Hypothalamus (tissue), 51 donors: ENCODE results near the gene FBN1.

Experiments used
- DNase-seq, 51 donors: peaks; one replicate each; lab custom pipeline; 2025; lab: John Stamatoyannopoulos, UW

Gene FBN1

DNA sequence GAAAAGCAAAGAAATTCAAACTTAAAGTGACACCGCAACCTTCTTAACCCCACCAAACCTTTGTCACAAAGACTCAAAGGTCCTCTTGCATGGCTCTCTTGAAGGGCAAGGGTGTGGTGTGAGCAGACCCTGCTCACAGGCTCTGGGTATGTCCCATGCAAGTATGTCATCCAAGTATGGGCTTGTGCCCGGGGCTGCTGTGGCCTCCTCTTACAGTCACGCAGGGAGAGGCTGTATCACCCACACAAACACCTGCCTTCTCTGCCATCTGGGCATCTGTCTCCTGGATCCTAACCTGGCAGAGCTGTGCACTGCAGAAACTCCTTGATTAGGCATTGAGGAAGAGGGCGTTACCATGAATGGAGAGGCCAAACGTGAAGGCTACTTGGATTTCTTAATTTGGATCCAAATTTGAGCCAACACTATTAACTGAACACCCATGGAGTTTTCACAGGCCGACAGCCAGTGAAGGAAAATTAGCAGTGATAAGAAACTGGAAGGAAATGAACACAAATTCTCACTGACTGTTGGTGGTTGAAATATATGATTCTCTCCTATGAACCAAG, 167.6 kb downstream of the FBN1 start:
- DNase-seq, result peak in 1 of 51 donors; percentile 16

DNA sequence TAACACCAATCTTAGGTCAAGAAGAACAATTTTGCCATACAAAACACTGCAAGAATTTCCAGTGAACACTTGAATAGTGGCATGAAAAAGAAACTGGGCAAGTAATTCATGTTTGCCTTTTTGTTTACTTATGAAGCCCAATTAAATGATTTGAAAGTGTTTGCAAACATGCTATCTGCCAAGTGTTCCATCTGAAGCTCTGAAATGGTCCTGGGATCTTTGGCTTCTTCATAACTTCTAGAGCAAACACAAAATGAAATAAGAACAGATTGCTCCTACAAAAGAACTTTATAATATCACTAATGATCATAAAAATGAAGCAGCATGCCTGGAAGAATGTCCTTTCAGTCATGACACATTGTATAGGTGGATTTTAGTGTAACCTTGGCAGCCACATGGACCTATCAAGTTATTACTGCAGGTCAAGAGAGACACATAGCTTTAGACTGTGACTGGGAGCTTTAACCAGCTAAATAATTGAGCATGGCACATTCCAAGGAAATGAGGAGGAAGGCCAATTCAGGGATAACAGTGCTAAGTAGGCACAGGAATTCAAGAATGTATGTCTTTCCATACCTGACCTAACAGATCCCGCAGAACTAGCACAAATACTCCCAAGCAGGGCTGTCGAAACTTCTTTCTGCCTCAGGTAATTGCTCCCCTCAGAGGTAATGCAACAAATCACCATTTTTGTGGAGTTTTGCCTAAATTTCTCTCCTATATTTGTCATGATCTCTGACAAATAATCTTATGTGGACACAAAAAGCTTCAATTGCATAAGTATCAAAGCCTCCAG, 169.7 kb downstream of the FBN1 start:
- DNase-seq, result no peak

DNA sequence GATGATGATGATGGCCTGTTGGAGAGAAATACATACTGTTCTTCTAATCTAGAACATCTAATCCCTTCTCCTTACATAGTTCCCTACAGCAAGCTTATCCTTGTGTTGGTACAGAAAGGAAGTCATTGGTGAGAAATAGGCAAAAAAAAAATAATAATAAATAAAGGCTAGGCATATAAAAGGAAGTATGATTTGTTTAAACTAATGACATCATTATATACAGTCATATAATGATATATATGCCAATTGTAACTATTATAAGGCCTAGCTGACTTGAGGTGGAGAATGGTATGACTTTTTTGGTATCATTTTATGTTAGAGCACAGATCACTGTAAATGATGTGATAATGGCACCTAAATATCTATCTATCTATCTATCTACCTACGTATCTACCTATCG, 171.8 kb downstream of the FBN1 start:
- no peak for DNase-seq

DNA sequence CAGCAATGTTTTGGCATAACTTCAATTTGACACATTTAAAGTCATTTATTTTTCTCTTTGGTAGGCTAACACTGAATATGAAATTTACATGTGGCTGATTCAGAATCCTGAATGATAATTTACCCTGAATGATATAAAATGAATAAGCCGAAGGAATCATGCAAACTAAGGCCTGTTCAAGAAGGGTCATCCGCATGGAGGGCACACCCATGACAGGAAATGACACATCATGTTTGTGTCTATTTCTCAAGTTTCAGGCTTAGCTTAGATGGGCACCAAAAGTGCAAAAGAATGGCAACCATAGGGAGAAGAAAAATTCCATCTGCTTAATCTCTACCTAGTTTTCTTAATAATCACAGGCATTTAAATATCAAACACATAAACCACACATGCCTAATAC, 172.8 kb downstream of the FBN1 start:
- no peak for DNase-seq

DNA sequence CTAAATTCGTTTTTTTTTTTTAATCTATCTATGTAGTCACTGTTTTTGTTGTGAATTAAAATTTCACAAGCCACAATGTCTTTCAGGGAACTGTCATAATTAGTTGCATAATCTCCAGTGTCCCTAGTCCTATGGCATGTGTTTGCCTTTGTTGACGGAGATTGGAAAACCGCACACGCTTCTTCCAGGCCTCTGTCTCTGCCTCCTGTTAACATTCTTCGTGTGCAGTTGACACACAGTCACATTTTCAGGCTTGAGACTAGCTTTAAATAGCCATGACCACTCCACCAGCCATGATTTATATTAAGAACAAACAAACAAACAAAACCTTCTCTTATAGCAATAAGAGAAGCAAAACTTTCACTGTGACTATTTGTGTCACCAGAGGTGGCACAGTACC, 174.4 kb downstream of the FBN1 start:
- DNase-seq, result no peak

DNA sequence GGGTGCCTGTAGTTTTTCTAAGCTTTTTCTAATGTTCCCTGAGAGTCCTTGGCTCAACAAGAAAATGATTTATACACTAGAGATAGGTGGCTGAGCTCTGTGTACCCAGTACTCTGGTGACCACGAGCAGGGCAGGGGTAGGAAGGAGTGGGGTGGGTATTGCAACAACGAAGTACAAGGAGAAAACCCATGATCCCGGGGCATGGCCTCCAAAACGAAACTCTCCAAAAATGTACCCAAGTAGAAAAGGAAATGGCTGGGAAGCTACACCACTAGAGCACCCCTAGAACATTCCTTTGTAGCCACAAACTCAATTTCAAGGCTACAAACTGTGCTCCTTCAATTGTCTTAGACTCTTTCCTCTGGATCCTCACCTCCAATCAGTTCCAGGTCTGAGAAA, 175.4 kb downstream of the FBN1 start:
- no peak for DNase-seq

DNA sequence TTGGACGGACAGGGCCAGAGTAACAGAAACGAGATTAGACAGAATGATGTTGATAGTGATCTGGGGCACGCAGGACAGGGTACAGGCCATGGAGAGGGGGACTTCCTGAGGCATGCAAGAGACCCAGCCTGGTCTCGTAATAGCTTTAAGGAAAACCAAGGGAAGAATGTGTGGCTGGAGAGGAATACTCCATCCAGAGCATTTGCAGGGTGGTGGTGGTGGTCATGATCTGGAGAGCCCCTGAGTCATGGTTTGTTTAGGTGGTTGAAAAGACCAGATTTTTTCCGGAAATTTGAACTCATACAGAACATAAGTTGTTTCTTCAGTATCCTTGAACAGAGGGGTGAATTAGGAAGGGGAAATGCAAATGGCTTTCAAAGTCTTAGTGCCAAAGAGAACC, 175.8 kb downstream of the FBN1 start:
- no peak for DNase-seq

DNA sequence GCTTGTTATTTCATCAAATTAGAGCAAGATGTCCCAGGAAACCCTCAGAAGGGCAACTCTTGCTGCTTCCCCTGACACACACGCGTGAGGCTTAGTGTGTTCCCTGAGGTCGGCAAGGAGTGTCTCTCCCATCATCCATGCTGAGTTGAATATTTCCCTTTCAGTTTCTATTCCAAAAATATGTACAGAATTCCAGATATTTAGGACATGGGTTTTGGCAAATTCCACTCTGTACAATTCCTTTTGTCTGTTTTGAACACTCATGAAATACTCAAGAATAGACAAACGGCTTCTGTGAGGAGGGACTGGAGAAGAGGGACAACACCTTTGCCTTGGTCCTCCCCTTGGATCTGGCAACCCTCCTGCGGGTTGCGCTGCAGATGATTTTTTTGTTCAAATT, 176.2 kb downstream of the FBN1 start:
- no peak for DNase-seq

DNA sequence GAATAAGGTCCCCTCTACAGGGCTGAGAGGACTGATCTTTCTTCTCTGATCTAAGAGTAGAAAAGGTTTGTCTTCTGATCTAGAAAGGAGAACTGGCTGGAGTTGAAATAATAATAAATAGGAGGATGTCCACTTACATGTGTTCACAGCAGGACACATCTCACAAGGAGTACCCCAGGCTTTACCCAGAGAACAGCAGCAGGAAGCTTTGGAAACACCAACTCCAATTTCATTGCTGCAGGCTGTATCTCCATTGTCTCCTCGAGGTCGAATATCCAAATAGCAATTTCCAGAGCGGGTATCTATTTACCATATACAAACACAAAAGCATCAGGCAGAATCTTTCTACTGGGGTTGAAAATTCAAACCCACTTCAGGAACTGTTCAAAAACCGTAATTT, 177.7 kb downstream of the FBN1 start:
- DNase-seq, result no peak

DNA sequence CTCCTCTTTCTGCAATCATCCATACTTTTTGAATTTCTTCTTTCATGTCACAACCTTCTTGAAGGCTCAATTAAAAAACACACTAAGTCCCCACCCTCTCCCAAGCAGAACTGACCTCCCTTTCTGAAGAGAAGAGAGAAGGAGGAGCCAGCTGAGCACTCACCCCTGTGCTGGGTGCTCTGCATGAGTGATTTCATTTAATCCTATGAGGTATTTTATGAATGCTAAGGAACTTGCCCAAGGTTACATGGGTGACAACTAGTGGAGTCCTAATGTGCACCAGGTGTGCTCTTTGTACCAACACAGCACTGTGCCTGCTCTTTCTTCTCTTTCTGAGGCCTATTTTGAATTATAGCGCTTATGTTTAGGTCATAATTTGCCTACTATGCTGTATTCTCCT, 178.7 kb downstream of the FBN1 start:
- DNase-seq, result no peak

DNA sequence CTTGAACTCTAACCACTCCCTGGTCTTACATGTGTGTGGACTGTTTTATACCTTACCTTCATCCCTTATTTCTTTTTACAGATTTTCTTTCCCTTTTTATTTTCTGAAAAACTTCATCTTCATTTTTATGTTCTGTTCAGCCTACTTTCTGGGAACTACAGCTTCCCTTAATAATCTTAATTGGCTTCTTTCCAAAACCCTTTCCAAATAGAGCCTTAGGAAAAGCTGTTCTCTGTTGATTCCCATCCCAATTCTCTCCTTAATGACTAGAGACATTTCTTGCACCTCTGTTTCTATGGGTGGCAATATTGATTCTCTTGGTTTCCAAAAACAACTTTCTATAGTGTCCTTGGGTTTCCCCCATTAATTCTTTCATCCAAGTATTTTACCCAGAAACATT, 179.4 kb downstream of the FBN1 start:
- no peak for DNase-seq

DNA sequence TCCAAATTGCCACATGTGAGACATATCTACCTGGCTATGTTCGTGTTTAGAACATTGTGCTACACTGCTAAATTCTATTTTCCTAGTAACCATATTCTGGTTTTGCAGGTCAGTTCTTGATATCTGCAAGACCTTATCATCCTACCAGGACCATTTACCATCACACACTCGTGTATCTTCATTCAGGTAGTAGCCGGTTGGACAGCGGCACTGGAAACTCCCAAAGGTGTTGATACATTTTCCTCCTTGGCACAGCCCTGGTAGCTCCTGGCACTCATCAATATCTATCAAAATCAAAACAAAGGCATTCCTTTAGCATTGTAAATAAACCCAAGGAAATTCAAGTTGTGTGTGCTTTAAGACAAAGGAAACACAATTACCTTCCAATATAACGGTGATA, 180.1 kb downstream of the FBN1 start:
- DNase-seq, result no peak

DNA sequence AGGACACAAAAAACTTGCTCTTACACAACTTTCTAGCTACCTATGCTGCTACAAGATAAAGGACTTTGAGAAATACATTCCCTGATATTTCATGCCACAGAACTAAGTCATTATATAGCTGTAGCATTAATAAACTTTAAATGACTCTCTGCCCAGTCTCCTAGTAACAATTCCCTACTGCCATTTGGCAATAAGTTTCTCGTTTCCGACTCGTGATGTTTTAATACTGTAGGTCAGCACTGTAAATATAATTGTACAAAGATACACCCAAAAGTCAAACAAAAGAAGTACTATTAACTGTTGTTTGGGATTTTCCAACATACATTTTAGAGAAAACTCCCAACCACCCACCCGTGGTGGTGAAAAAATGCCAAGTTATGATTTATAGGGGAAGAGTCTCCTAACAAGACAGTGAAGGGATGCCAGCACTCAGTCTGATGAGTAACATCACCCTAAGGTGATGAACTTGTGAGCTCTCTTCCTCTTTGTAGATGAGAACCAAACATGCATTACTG, 182.1 kb downstream of the FBN1 start:
- no peak for DNase-seq

DNA sequence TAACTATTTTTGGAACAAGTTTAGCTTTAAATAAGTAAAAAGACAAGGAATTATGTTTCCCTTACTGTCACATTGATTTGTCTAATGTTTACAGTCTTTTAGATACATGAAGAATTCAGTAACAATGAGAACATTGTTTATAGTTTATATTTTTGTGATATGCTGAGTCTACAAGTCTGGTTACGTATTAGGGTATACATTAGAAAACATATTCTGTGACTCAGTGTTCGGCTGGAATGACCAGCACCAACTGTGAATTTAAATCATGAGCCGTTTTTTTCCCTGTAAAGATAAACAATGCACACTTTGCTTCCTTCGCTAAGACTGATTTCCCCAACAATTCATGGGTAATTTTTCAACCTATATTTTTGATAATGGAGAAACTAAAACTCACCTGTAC, 182.8 kb downstream of the FBN1 start:
- DNase-seq, result no peak

DNA sequence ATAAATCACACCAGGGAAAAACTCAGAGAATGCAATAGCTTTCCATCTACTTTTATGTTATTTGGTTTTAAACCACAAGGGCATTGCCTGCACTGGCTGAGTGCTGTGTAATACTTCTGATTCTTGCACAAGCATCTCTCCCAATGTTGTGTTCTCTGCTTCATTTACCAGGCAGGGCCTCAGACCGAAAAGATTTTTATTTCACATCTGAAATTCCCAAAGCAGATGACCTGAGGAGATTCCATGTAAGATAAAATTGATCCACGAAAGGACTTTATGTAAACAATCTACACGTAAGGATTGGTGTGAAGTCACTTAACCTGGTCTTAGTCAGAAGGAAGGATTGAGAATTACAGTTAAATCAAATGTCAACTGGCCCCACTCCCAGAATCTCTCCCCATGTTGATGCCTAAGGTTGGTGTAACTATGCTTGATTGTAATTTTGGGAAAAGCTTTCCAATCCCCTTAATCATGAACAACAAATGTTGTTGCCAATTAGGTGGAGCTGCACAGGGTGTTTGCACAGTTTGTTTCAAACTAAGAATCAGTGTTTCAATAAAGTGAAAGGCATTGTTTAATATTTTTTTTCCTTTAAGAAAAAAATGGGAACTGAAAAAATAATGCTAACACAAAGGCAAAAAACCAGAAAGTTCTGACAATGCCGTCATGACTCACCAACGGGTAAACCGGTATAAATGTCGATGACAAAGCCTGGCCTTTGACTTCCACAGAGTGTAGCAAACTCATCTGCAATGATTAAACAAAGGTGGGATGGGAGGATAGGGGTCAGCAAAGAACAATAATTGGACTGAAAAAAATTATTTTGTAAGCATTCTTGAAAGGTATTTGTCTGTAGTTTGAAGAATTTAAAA, 185.7 kb downstream of the FBN1 start:
- no peak for DNase-seq

DNA sequence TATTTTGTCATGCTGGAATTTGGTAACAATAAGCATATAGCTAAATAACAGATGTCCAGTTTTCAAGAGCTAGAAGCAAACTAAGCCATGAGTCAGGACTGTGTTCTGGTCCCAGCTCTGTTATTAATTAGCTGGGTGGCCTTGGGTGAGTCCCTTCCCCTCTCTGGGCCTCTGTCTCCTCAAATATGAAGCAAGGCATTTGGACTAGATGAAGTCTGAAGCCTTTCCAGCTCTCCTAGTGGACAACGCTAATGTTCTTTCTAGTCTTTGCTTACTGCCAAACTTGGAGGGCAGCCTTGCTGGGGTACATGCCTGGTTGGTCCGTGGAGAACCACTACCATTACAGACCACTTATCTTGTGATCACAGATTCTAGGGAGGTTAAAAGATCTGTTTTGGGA, 186.6 kb downstream of the FBN1 start:
- no peak for DNase-seq

DNA sequence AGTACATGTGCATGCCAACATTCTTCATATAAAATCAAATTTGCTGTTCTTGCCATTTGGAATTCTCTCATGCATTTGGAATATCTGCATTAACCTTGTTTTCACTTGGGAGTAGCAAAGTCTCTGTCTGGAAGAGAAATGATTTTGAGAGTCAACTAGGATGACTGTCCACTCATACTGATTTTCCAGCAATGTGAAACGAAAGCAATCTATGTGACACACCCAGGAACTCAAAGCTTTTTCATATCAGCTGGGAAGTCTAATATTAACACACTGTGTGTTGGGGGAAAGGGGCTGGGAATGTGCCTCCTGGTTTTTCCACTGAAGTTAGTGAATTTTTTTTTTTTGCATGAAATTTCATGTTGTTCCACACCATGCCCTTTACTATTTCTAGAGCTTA, 189.4 kb downstream of the FBN1 start:
- DNase-seq, result no peak

DNA sequence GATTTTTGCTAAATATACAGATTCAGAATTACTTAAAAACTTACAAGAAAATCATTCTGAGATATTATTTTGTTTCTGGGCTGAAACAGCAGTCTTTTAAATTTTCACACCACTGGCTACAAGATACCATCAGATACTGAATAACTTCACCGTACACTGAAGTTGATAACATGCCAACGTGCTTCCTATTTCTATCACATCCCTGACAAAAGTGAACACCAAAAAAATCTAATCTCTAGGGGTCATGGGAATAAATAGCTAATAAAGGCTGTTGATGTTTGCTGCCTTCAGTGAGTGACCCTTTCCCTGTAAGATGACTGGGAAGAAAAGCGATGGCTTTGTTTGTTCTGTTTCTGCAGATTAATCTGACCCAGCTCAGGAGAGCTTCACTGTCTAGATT, 193.8 kb downstream of the FBN1 start:
- DNase-seq, result no peak

DNA sequence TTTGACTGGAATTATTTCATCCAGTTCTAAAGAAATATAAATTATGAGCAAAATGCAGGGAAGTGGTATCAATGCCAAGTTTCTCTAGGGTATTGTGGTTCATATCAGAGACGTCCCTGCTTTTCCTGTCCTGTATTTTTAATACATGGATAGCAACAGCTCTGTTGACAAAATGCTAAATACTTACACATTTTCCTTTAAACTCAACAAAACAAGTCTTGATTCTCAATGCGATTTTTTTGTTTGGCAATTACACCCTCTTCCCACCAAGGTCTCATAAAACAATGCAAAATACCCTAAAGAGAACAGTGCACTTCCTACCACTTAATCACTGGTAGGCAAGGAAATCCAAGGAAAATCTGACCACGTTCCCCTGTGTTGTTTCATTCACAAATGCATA, 194.3 kb downstream of the FBN1 start:
- no peak for DNase-seq

DNA sequence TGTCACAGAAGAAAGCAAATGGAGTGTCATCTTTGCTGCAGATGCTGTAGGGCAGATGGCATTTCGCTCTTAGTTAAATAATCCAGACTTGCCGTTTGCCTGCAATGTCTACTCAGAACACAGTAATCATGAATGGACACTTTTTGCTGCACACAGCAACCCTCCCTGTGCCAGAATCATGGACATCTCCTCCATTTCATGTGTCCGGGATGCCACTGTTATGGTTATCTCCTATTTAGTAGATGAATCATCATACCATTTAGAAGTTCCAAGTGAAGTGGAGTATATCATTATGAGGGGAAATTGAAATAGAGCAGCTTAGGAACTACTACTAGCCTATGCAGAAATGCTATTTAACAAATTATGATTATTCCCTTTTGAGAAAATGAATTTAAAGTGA, 195.8 kb downstream of the FBN1 start:
- no peak for DNase-seq

DNA sequence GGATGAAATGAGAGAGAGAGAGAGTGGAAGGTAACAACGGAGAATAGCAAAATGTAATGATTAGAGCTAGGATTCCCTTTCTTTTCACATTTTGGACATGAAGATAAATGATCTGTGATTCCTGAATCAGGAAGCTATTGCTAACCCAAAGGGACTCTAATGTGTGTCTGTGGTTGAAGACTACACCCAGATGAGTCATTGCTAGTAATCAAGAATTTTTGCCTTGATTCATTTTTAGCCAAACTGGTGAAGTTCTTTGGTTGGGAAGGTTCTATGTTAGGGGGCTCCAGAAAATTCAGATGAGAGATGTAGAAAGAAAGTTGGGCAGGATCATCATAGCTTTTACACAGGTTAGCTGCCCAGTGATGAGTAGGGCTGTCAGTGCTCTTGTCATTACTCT, 197.9 kb downstream of the FBN1 start:
- DNase-seq, result no peak

DNA sequence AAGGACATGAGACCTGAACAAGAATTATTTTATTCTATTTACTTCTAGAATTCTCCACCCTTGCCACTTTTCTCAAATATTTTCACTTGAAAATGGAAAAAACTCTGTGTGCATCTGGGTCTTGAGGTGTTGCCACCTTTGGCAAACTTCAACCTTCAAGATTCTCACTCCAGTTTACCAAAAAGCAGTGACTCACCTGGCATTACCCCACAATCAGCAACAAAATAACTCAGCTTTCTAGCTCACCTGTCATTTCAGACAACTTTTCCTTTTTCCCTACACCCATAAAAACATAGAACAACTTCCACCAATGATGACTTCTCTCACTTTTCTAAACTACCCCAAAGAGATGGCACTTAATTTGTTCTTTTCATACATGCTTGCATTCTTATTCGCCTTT, 198.5 kb downstream of the FBN1 start:
- no peak for DNase-seq
